Kidney (tissue), 14 donors: ENCODE data around the gene ZNF2. TPM values are rescaled to one million over a fixed set of nuclear protein-coding genes. Genes with fewer than 3 reads are reported as not detected.

Experiments
- DNase-seq, 5 donors: peaks; one replicate each; pipeline ENCODE4 v3.0.0-alpha.2; 2013 to 2020
- FAIRE-seq: peaks from 2 replicates; lab custom pipeline; 2012; peaks lifted over from hg19 to GRCh38; lab: Jason Lieb, UNC
- H3K27ac ChIP-seq, 2 donors: one replicate each; pipeline ENCODE4 v1.7.0; 2013; ENCODE audit warnings: low read depth in 2 of 2, low read length in 2 of 2, inconsistent platforms in 1 of 2
- H3K27me3 ChIP-seq: one replicate; pipeline ENCODE4 v1.7.1; 2013; ENCODE audit warnings: low read length, inconsistent platforms; ENCODE audit not compliant: control insufficient read depth, insufficient read depth
- H3K36me3 ChIP-seq, 3 donors: one replicate each; pipeline versions ENCODE4 v1.7.0 to v1.7.1; 2013; ENCODE audit warnings: low read length in 3 of 3, control low read depth in 1 of 3, inconsistent platforms in 1 of 3; ENCODE audit not compliant: insufficient read depth in 3 of 3, control insufficient read depth in 2 of 3
- H3K4me1 ChIP-seq, 3 donors: one replicate each; pipeline versions ENCODE4 v1.7.0 to v1.7.1; 2013; ENCODE audit warnings: low read length in 3 of 3, inconsistent platforms in 1 of 3, low read depth in 1 of 3; ENCODE audit not compliant: control insufficient read depth in 2 of 3, insufficient read depth in 2 of 3
- H3K4me3 ChIP-seq, 3 donors: one replicate each; pipeline versions ENCODE4 v1.7.0 to v1.8.1; 2013; ENCODE audit warnings: low read length in 3 of 3, control low read depth in 1 of 3, inconsistent platforms in 1 of 3
- H3K9ac ChIP-seq, 3 donors: one replicate each; pipeline versions ENCODE4 v1.7.0 to v1.7.1; 2013; ENCODE audit warnings: low read length in 3 of 3, control low read depth in 1 of 3, inconsistent platforms in 1 of 3
- H3K9me3 ChIP-seq, 3 donors: one replicate each; pipeline versions ENCODE4 v1.7.0 to v1.7.1; 2013; ENCODE audit warnings: low read length in 3 of 3, control low read depth in 1 of 3, inconsistent platforms in 1 of 3; ENCODE audit not compliant: control insufficient read depth in 2 of 3, insufficient read depth in 1 of 3
- intact Hi-C: fragments of 100-400 bp; cut with DNase I; formaldehyde crosslinking; loops from one replicate; pipeline ENCODE4 v1.11.1; 2022
- polyA plus RNA-seq: library from polyadenylated mRNA; stranded (reverse); fragments of 350-450 nt; fragmentation: Illumina TruSeq; extraction: RNeasy Lipid Tissue Mini Kit (QIAGEN cat#74804); gene quantifications from one replicate; pipeline ENCODE4 v1.2.3, GENCODE V29; 2014; ENCODE audit warnings: low read depth, low replicate concordance; ENCODE audit not compliant: insufficient read depth
- total RNA-seq: library from RNA; stranded (reverse); fragmentation: NEBNext Ultra II Directional; extraction: Animal tissue kit (Norgen Biotek cat#: 25700); gene quantifications from one replicate; pipeline ENCODE4 v1.2.1, GENCODE V29; 2021
- TF ChIP-seq, protein P1 (sequence below): IDR thresholded peaks from 3 replicates; pipeline ENCODE4 v1.5.1; 2012; ENCODE audit warnings: mild to moderate bottlenecking, moderate library complexity, borderline replicate concordance; ENCODE audit not compliant: insufficient read depth; ENCODE audit errors: extremely low read depth
- donor health status: control.
- donor health status: control.
- donor health status: control.
- donor health status: control.
- donor health status: control.
- donor health status: DM: yes; HTN: yes; CAD: no.
- donor health status: Normal renal cell carcinoma (clear cell type).

Gene ZNF2
- total and polyA plus RNA-seq, 2 donors from 2014 or later: 2.5 to 5.2 TPM

DNA sequence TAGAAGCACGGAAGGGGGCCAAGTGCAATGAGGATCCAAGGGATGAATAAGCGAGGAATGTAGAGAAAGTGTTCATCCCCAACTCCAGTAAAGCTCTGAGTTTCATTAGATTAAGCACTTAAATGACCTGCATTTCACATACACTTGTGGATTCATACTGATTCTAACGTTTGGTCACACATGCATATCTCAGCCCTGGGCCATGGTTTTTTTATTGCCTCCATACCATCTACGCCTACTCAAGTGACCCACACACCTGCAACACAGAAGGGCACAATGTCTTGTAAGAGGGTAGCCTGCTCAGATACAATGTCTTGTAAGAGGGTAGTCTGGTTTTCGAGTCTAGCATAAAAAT is 43.4 kb upstream of the ZNF2 start:
- Histone ChIP-seq H3K9ac (peak overlapping the region; percentile 43 to 94 (median 66)), H3K27ac (peak overlapping the region in 1 of 2 donors; percentile 97), H3K9me3 (no peaks in the 10 kb centered on the region), H3K27me3 (no peaks in the 10 kb centered on the region), H3K4me3 (peak overlapping the region; percentile 74 to 99 (median 90)), H3K4me1 (peaks cover 0 to 9% (median 3%) of the 10 kb centered on the region in 3 donors), H3K36me3 (no peaks in the 10 kb centered on the region)
- TF ChIP-seq, protein P1, sequence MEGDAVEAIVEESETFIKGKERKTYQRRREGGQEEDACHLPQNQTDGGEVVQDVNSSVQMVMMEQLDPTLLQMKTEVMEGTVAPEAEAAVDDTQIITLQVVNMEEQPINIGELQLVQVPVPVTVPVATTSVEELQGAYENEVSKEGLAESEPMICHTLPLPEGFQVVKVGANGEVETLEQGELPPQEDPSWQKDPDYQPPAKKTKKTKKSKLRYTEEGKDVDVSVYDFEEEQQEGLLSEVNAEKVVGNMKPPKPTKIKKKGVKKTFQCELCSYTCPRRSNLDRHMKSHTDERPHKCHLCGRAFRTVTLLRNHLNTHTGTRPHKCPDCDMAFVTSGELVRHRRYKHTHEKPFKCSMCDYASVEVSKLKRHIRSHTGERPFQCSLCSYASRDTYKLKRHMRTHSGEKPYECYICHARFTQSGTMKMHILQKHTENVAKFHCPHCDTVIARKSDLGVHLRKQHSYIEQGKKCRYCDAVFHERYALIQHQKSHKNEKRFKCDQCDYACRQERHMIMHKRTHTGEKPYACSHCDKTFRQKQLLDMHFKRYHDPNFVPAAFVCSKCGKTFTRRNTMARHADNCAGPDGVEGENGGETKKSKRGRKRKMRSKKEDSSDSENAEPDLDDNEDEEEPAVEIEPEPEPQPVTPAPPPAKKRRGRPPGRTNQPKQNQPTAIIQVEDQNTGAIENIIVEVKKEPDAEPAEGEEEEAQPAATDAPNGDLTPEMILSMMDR: no peak
- intact Hi-C loops: no loop called here
- FAIRE-seq (no peak), DNase-seq (no peak)

DNA sequence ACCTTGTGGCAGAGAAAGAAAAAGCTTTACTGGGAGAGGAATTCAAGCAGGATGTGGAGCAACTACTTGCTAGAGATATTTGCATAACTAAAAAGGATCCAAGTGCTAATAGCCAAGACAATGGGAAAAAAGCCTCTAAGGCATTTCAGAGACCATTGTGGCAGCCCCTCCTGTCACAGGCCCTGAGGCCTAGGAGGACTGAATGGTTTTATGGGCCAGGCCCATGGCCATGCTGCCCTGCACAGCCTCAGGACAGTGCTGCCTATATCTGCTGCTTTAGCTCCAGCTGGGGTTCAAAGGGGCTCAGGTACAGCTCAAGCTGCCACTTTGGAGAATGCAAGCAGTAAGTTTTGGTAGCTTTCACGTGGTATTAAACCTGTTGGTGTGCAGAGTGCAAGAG is 26.9 kb upstream of the ZNF2 start:
- DNase-seq (no peak), FAIRE-seq (no peak)
- H3K27me3 ChIP-seq: no peaks in the 10 kb centered on the region
- H3K36me3 ChIP-seq: peaks cover 0 to under 1% (median 0%) of the 10 kb centered on the region in 3 donors
- intact Hi-C loops: no loop called here
- TF ChIP-seq, protein P1: no peak
- H3K27ac ChIP-seq: no peak overlapping the region
- H3K4me3 ChIP-seq: no peak overlapping the region
- H3K9me3 ChIP-seq: peaks cover 0 to 28% (median 2%) of the 10 kb centered on the region in 3 donors
- no peaks in the 10 kb centered on the region for H3K4me1 ChIP-seq
- no peak overlapping the region for H3K9ac ChIP-seq

DNA sequence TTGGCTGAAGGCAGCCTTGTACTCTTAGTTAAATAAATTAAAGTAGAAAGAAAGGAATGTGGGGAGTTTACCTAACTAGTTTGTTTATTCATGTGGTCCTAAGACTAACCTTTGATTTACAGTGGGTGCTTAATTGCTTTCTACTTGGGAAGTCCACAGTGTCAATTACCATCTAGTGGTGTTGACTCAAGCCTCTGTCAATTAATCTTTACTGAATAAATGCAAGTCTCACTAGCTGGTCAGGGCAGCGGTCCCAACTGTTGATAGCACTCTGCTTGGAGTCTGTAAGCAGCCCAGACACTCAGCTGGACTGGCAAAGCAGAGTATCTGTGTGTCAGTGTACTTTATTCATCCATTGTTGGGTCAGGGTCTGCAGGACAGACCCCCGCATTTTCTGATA is 21.8 kb upstream of the ZNF2 start:
- H3K4me1 ChIP-seq: no peaks in the 10 kb centered on the region
- DNase-seq (no peak), FAIRE-seq (no peak)
- intact Hi-C loops: no loop called here
- H3K27ac ChIP-seq: no peak overlapping the region
- TF ChIP-seq, protein P1: no peak
- peaks cover 2 to 67% (median 20%) of the 10 kb centered on the region in 3 donors for H3K9me3 ChIP-seq
- peaks cover 0 to 4% (median under 1%) of the 10 kb centered on the region in 3 donors for H3K36me3 ChIP-seq
- no peaks in the 10 kb centered on the region for H3K27me3 ChIP-seq
- H3K4me3 ChIP-seq: no peak overlapping the region
- no peak overlapping the region for H3K9ac ChIP-seq
